Umbilical cord (tissue), 2 donors: ENCODE results near the gene B4GAT1. TPM values are rescaled to one million over a fixed set of nuclear protein-coding genes. Genes with fewer than 3 reads are reported as not detected.
"Not testable (repeated sequence)": the region's sequence is repeated elsewhere in the genome, so short reads cannot be mapped to it uniquely, and the experiment has no call there.

Experiments
- DNase-seq: peaks from one replicate; pipeline ENCODE4 v3.0.0-alpha.2; 2015; ENCODE audit warnings: low spot score
- total RNA-seq: library from RNA; depleted of rRNA; stranded (reverse); fragments of >200 nt; gene quantifications from one replicate; pipeline ENCODE4 v1.2.3, GENCODE V29; 2014; ENCODE audit warnings: low replicate concordance; ENCODE audit not compliant: insufficient read depth

The B4GAT1 gene
- total RNA-seq, 1 donor from 2014 or later, result 41.9 TPM

DNA sequence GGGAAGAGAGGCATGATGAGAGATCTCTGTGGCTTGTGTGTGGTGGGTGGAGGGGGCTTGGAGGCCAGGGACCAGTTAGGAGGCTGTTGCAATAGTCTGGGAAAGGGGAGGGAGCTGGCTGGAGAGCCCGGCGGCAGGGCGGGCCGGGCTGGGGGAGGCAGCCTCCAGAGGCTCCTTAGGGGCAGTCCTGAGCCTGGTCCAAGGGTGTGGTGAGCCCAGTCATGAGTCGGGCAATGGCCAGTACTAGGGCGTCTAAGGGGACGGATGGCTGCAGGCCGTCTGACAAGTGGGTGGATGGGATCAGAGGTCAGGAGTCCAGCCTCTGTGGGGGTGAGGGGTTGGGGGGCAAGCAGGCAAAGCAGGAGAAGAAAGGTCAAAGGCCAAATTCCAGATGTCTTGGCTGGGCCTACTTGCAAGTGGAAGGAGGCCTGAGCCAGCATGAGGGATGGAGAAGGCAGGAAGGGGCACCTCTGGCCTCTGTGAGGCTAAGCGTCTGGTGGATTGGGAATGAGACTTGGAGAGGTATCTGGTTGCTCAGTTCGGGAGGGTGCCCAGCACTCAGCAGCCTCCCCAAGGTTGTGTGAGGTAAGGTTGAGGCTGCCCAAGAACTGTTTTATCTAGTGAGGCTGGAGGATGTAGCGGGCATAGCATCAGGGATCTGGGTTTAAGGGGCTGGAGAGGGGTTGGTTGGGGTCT is 24.5 kb downstream of the B4GAT1 start:
- DNase-seq, result no peak

DNA sequence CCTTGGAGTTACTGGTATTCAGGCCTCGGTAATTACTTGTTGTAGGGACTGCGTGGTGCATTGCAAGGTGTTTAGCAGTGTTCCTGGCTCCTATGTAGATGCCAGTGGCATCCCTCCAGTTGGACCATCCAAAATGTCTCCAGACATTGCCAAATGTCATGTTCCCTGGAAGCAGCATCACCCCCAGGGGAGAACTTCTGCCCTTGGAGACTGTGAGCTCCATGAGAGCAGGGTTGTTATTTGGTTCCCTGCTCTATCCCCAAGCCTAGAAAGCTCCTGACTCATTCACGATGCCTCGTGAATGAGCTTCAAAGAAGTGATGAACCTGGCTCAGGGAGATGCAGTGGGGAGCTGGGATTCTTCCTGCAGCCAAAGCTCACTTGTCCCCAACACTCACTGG is 25.8 kb downstream of the B4GAT1 start:
- no peak for DNase-seq

DNA sequence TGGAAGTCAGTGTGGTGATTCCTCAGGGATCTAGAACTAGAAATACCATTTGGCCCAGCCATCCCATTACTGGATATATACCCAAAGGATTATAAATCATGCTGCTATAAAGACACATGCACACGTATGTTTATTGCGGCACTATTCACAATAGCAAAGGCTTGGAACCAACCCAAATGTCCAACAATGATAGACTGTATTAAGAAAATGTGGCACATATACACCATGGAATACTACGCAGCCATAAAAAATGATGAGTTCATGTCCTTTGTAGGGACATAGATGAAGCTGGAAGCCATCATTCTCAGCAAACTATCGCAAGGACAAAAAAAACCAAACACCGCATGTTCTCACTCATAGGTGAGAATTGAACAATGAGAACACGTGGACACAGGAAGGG is 26.7 kb downstream of the B4GAT1 start:
- not testable (repeated sequence) for DNase-seq

DNA sequence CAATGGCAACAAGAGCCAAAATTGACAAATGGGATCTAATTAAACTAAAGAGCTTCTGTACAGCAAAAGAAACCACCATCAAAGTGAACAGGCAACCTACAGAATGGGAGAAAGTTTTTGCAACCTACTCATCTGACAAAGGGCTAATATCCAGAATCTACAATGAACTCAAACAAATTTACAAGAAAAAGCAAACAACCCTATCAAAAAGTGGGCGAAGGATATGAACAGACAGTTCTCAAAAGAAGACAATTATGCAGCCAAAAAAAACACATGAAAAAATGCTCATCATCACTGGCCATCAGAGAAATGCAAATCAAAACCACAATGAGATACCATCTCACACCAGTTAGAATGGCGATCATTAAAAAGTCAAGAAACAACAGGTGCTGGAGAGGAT is 27.1 kb downstream of the B4GAT1 start:
- not testable (repeated sequence) for DNase-seq

DNA sequence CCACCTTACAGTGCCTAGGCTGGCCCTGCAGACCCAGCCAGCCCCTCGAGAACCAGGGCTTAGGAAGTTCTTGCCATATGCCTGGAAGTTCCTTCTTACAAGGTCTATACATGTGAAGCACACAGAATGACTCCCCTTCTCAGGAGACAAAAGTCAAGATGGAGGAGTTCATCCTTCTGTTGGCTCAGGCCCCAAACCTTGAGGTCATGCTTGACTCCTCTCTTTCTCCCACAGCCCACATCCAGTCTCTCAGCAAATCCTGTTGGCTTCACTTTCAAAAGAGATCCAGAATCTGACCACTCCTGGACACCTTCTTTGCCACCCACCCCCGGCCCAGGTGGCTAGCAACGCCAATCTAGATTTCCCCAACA is 28.8 kb downstream of the B4GAT1 start:
- no peak for DNase-seq

DNA sequence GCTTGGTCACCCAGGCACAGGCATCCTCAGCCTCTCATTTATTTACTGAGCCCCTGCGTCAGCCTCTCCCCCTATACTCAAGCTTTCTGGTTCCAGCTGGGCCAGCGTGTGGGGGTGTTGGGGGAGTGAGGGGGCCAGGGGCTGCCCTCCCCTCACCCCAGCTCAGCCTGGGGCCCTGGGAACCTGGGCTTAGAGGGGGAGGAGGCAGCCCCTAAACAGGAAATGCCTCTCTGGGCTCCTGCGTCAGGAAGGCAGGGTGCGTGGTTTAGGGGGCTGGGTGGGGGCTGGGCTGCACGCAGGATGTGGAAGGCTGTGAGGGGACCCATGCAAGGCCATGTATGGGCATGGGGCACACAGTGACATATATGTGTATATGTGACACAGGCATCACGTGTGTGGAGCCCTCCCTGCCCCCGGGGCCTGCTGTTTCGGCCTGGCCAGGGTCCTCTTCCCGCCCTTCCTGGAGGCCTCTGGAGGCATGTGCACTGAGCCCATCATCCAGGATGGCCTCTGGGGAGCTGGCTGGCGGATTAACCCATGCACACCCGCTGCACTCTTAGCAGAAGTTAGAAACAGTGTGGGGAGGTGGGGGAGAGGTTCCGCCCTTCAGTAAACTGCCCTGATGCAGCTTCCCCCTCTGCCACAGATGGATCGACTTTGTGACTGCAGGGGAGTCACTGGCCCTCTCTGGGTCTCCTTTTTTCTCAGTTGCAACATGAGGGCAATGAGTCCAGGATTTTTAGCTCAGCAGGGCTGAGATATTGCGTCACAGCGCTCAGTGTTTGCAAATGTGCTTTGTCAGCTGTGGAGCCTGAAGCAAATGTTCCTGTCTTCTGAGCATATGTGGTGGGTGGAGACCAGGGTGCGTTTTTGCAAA is 29.5 kb downstream of the B4GAT1 start:
- peak; percentile 92 for DNase-seq

DNA sequence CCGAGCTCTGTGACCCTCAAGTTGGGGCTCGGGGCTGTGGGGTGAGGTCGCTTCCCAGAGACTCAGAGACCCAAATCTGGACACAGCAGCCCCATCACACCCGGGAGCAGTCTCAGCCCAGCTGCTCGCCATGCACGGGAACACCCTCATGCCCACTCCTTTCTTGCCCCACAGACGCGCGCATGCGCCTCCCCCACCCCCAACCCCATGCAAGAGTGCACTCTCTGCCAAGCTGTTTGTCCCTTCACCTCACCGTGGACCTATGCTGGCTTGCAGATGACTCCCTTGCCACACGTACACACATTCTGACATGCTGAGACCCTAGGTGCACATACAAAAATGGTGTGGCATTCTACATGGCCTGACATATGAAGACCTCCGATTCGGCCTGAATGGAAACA is 30.1 kb downstream of the B4GAT1 start:
- peak; percentile 85 for DNase-seq

DNA sequence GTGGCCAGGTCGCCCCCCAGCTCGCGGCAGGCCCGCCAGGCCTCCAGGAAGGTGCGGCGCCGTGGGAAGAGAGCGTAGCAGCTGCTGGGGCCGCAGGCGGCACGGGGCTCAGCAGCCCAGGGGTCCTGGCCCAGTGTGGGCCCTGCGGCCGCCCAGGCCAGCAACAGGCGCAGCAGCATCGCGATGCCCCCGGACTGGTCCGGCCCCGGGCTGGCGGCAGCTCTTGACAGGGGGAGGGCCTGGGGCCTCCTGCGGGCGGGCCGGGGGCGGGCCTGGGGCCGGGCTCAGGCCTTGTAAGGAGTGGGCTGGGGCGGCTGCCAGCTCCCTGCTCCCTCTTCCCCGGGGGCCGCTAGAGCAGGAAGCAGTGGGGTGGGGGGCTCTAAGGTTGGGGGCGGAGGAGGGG is 30.6 kb downstream of the B4GAT1 start, which contains the start of gene CD248:
Gene CD248, minus strand, starts transcription at position 196 of the 403 bp plus-strand sequence. Its CDS starts 17 bp downstream, at position 179.
- DNase-seq, result peak; percentile 95

DNA sequence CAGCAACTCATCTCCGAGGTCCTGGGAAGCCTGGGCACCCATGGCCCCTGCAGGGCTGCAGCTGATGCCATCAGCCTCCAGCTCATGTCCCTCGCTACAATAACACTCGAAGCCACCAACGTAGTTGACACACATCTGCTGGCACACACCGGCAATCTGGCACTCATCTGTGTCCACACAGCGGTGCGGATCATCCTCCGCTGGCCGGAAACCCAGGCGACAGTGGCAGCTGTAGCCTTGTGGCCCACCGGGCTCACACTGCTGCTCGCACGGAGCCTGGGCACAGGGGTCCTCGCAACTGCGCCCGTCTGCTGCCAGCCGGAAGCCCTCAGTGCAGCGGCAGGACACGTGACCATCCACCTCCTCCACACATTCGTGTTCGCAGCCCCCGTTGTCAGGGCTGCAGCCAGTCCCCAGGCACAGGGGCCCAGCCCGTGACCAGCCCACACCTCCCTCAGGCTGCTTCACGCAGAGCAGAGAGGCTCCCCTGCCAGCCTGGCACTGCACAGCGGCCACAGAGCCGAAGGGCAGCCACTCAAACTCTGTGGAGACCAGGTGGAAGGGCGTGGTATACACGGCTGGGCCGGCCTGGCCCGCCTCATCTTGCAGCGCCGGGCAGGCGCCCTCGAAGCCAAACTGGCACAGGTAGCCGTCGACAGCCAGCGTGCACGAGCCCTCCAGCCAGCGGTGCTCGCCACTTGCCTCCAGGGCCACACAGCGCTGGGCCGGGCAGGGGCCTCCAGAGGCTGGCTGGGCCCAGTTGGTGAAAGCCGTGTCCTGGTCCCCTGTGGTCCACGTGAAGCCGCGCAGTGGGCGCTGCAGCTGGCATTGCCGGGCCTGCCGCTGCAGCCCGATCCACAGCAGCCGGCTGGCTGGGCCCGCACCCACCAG is 31.3 kb downstream of the B4GAT1 start:
- no peak for DNase-seq

DNA sequence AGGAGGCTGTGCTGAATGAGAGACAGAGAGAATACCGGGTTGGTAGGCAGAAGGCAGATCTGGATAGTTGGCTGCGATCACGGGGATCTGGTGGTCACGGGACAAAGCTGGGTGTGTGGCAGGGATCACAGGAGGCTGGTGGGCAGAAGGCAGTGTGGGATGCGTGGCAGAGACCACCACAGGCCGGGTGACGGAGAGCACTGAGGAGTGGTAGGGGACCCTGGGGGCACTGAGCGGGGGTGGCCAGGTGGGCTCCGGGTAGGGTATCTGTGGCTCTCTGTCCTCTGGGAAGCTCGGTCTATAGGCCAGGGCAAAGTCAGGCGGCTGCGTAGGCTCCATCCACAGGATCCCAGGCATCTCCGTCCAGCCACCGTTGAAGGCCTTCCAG is 31.9 kb downstream of the B4GAT1 start:
- DNase-seq, result no peak

DNA sequence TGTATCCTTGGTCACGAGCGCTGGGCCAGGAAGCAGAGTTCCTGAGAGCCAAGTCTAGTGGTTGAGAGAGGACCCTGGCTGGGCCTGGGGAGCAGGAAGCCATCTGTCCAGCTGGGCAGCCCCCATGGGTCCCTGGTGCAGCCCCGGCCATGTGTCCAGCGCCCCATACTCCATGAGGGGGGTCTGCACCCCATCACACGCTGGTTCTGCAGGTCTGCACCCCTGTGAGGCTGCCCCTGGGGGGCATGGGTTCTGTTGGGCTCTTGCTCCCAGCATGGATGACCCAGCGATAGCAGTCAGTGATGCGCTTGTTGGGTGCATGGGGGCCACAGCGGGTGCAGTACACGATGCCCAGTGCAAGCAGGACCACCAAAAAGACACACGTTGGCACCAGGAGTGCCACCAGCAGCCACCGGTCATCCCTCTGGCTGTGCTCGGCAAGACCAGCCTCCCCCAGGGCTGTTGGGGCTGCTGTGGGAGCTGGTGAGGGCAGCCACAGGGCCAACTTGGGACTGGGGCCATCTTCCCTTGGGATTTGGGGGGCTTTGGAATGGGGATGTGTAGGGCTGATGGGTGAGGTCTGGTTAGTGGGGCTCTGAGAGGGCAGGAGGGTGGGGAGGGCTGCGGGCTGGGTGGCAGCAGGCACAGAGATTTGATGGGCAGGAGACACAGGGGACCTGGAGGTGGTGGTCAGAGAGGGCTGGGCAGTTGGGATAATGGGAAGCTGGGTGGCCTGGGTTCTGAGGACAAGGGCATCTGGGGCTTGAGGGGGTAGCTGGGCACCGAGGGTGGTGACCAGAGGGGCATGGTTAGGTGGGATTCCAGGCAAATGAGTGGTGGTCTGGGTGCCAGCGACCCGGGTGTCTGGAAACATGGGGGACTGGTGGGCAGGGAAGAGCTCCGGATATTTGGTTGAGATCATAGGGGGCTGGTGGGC is 32.6 kb downstream of the B4GAT1 start:
- DNase-seq, result no peak

DNA sequence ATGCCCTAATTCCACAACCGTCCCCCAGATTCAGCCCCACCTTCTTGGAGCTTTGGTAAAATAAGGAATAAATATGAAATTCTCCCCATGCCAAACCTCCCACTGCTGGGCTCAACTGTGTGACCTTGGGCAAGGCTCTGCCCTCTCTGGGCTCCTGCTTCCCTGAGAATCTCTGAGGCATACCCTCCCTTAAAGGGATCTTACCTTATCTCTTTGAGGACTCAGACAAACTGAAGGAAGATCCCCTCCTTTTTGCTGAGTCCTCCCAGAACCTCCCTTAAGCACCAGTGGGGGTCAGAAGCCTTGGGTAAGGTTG is 33.3 kb downstream of the B4GAT1 start:
- DNase-seq, result no peak

DNA sequence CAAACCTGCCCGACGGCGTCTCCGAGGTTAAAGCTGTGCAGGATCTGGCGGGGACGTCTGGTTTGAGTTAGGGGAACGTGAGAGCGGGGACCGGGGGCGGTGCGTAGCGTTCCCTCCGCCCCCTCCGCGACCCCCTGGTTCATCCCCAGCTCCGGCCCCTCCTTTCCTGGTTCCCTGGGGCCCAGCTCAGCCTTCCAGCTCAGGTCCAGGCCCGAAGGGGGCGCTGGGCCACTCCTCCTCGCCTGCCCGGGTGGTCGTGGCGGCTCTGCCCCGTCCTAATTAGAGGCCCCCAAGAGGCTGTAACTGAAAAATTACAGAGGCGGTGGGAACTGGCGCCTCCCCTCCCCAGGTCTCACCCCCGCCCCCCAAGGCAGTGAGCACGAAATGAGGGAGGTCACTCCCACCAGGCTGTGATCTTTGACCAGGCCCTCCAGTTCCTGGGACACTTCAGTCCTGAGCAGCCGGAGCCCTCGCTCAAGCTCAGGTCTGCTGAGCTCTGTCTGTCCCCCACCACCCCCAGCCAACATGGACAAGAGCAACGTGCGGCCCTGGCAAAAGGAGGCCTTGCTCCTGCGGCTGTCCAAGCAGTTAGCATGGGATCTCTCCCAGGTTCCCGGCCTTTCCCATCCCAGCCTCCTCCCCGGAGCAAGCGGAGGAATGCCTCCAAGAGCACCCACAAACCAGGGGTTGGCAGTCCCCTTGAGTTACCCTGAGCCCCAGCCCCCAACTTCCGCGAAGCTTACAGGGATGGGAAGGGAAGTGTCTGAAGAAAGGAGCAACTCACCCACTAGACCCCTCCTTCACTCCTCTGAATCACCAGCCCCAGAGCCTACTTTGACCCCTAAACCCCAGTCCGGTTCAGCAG is 33.9 kb downstream of the B4GAT1 start:
- no peak for DNase-seq

DNA sequence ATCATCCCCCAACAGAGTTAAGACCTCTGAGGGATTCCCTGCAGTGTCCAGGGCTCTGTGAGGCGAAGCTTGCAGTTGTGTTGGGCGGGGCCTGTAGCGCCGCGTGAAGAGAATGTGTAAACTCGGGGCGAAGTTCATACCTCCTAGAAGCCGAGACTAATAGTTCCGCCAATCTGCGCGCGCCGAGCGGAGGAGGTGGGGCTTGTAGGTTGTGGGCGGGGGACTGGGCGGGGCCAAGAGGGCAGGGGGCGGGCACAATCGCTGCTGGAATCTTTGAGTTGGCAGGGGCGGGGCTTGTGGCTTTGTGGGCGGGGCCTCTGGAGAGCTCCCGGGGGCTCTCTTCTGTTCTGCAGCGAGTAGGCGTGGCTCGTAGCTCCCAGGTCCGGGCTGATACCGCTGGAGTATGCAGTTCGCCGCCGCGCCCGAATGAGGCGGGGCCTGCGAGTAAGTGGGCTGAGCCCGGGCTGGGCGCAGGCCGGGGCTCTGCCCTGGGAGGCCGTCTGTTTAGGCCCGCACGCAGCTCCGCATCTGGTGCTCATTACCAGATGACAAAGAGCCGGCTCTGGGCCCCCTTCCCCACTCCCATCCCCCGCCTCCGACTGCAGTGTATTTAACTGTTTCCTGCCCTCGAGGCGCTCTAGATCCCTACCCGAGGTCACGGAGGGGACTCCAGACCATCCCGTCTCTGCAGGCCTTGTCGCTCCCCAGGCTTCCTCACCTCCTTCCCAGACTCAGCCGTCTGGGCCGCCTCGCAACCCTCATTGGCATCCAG is 34.7 kb downstream of the B4GAT1 start:
- DNase-seq, result peak; percentile 99

DNA sequence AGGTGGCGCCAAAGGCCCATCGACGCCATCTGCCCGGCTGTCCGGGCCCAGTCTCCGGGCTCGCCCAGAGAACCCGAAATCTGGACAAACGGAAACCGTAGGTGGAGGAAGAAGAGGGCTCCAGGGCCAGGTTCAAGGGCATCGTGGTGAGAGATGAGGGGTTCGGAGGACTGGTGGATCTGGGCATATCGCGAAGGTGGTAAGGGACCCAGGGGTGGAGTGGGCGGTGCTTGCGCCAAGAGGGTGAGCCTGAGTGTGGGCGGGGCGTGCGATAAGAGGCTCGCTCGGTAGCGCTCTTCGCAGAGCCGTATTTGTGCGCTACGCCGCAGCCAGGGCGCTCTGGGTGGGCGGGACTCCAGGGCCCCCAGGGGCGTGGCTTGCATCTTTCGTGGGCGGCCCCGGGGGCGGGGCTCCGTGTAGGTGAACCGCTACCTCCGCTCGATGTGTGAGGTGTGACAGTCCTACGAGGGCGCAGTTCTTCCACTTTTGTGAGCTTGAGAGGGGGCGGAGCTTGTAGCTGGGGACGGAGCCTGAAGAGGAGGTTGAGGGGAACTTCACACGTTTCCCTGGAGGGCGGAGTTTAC is 35.4 kb downstream of the B4GAT1 start:
- peak; percentile 97 for DNase-seq

DNA sequence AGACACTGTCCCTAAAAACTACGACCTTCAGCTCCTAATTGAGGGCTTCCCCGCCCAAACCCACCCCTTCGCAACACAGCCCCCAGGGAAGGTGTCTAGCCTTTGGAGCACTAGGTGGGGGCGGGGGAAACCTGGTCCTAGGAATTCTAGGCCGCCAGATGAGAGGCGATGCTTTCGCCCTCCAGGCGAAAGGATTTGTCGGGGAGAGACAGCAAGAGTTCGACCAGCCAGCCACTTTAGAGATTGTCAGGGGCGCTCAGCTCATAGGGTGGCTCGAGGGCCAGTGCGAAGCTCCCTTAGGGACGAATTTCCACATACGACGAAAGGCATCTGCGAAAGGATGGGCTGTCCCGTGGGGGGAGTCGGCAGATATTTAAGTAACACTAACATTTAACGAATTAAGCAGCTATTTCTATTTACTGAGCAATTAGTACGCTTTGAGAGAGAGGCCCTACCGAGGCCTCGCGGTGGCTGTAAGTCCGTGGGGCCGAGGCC is 35.9 kb downstream of the B4GAT1 start:
- no peak for DNase-seq

DNA sequence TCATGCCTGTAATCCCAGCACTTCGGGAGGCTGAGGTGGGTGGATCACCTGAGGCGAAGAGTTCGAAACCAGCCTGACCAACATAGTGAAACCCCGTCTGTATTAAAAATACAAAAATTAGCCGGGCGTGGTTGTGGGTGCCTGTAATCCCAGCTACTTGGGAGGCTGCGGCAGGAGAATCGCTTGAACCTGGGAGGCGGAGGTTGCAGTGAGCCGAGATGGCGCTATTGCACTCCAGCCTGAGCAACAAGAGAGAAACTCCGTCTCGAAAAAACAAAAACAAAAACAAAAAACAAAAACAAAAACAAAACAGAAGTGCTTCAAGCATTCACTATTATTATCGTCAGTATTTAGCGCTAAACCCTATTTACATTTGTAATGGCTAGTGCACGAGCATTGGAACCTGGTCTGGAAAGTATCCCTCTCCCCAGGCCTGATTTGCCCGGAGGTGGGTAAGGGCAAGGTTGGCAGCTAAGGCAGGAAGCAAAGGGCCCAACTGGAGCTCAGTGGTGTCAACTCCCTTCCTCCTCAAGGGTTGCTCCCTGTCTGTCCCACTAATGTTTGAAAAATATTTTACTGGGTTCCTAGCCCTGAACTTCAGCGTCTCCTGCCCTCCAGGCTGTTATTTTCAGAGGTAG is 36.5 kb downstream of the B4GAT1 start:
- not testable (repeated sequence) for DNase-seq

DNA sequence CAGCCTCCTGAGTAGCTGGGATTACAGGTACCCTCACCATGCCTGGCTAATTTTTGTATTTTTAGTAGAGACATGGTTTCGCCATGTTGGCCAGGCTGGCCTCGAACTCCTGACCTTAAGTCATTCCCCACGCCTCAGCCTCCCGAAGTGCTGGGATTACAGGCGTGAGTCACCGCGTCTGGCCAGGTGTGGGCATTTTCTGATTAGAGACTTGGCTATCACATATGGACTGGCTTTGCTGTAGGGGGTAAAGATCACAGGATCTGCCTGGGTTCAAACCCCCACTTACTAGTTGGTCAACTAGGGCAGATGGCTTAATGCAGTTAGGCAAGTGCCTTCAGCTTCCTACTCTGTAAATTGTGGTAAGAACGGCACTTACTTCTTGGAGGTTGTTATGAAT is 37.1 kb downstream of the B4GAT1 start:
- no peak for DNase-seq
